ENCODE data around the gene FERMT3.

FERMT3 gene

DNA sequence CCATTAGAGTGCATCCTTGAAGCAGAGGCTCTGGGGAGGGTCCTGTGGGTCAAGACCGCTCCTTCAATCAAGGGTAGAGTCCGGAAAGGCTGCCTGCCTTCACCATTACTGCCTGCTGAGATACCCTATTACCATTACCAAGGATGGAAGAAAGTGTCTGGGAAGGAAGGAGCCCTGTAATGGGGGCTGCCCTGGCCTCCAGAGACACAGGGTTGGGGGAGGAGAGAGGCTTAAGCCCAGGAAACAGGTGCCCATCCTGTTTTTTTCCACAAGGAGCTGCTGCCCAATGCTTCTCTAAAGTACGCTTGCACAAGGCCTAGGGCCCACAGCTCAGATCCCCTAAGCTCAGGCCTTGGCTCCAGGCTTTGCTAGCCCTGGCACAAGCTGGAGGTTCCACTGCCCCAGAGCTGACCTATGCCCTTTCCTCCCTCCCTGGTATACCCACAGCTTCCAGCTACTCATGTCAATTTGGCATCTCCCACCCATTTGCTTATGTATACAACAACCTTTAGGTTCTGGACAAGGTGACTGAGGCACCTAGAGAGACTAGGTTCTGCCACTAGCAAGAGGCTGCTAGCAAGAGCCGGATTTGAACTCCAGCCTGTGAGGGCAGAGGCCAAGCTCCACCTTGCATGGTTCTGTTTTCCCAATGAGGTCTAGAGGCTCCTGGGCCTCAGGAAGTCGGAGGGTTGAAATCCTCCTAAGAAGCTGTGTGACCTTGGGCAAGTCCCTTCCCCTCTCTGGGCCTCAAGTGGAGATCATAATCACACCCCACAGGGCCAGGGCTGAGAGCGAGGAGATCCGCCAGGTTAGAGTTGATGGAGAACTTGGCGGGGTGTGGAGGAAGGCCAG is 43.3 kb downstream of the FERMT3 start:
- DNase-seq (ENCODE audit: low read depth): no peak

GRCh38 chr11:64250415-64251015 is 44.0 kb downstream of the FERMT3 start:
- DNase-seq (ENCODE audit: low read depth): no peak

GRCh38 chr11:64251016-64251752 is 44.7 kb downstream of the FERMT3 start, which contains the start of gene PLCB3:
PLCB3 (plus strand) TSS chr11:64251530; CDS start chr11:64251650, 120 bp downstream.
- no peak for DNase-seq (ENCODE audit: low read depth)

DNA sequence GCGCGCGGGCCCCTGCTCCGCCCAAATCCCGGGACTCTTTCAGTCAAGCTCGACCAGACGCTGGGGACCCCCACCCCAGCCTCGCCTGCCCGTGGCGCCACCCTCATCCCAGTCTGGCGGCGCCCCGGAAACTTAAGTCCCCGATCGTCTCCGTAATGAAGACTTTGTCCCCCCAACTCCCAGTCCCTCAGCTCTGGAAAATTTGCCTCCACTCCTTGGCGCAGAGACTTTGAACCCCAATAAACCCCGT is 45.2 kb downstream of the FERMT3 start:
- no peak for DNase-seq (ENCODE audit: low read depth)

DNA sequence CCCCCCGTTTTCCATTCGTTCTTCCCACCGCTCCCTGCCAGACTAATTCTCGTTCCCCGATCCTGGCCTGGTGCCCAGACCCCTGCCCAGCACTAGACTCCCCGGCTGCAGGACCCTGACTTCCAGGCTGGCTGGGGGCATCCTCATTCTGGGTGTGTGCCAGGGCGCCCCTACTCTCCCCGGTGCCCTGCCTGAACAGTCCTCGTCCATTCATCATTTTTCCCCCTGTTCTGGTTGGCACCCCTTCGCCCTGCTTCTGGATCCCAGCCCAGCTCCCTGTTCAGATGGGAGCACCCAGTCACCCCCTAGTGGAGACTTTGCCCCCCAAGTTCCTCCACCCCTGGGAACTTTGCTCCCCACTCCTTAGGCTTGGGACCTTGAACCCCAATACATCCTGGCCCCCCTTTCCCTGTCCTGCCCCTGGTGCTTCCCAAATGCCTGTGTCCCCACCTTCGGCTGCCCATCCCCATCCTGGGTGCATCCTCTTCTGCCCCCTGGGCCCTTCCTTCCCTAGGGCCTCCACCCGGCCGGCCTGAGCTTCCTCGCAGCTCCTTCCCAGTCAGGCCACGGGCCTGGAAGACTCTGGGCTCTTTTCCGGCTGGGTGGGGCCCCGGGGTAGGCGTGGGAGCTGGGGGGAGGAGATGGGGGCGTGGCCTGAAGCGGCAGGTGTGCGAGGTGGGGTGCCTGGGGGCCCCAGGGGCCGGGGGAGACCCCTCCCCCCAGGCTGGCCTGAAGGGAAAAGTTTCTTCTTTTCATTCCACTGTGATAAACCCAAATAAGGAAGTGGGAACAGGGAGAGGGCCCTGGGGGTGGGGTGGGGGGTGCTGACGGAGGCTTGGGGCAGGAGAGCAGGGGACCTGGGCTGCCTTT is 45.7 kb downstream of the FERMT3 start:
- DNase-seq (ENCODE audit: low read depth): no peak

- no peak for DNase-seq (ENCODE audit: low read depth)
Measured at GRCh38 chr11:64253043-64253442, 46.5 kb downstream of the FERMT3 start.

DNA sequence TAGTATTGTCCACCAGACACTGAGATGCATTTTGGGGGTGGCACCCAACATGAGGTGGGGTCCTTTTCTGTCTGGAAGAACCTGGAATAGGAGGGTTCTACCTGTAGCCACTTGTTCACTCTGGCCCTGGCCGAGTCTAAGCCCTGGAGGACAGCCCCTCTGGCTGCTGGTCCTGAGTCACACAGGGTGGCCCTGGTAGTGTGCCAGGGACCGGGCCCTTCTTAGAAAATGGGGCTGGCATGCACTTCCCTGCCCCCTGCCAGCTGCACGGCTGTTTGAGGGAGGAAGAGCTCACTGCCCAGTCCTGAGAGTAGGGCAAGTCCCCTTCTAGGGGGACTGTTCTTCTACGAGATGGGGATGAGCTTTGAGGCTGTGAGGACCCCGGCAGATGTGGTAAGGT is 47.0 kb downstream of the FERMT3 start:
- no peak for DNase-seq (ENCODE audit: low read depth)

DNA sequence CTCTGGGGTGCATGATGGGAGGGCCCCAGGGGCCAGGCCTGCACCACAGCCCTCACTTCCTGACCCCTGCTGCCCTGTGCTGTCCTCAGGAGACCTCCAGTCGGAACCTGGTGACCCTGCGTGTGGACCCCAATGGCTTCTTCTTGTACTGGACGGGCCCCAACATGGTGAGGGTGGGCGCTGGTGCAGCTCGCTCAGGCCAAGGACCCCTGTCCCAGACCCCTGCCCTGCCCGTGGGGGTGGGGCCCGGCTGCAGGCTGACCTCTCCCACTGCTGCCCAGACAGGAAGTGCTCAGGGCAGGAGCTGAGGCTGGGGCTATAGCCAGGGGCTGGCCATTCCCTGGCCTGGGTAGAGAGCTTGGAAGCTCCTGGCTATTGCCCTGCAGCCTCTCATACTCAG is 47.8 kb downstream of the FERMT3 start:
- DNase-seq (ENCODE audit: low read depth): no peak

DNA sequence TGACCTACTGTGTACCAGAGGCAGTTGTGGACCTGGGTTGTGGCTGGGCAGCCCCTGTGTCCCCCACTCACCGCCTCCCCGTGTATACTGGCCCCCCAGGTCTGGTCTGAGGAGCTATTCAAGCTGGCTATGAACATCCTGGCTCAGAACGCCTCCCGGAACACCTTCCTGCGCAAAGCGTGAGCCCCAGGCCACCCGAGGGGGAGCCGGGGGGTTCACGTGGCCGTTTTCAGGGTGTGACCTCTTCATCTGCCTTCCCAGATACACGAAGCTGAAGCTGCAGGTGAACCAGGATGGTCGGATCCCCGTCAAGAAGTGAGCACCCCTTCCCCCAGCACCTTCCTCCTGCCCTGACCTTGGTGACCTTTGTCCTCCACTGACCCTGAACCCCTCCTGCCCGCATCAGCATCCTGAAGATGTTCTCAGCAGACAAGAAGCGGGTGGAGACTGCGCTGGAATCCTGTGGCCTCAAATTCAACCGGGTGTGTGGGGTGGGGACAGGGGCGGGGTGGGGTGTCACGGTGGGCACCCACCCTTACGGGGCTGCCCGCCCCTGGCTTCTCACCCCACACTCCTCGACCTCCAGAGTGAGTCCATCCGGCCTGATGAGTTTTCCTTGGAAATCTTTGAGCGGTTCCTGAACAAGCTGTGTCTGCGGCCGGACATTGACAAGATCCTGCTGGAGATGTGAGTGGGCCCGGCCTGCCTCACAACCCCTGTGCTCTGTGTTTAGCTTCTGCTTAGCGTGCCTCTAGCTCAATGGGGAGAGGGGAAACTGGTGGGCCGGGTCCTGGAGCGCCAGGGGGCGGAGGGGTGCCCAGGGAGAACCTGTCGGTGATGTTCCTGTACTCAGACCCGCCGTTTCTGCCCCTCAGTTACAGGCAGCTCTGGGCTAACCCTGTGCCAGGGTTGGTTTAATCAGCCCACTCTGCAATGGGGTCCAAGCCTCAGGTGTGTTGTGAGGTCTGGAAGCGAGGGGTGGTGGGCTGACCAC is 48.9 kb downstream of the FERMT3 start:
- no peak for DNase-seq (ENCODE audit: low read depth)

DNA sequence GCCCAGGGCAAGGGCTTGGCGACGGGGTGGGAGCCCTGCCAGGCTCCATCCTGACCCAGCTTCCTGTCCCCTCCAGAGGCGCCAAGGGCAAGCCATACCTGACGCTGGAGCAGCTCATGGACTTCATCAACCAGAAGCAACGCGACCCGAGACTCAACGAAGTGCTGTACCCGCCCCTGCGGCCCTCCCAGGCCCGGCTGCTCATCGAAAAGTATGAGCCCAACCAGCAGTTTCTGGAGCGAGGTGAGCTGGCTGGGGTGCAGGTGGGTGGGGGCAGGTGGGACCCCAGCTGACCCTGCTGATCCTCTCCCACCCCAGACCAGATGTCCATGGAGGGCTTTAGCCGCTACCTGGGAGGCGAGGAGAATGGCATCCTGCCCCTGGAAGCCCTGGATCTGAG is 49.8 kb downstream of the FERMT3 start:
- no peak for DNase-seq (ENCODE audit: low read depth)

GRCh38 chr11:64258356-64258755 is 51.8 kb downstream of the FERMT3 start:
- no peak for DNase-seq (ENCODE audit: low read depth)

DNA sequence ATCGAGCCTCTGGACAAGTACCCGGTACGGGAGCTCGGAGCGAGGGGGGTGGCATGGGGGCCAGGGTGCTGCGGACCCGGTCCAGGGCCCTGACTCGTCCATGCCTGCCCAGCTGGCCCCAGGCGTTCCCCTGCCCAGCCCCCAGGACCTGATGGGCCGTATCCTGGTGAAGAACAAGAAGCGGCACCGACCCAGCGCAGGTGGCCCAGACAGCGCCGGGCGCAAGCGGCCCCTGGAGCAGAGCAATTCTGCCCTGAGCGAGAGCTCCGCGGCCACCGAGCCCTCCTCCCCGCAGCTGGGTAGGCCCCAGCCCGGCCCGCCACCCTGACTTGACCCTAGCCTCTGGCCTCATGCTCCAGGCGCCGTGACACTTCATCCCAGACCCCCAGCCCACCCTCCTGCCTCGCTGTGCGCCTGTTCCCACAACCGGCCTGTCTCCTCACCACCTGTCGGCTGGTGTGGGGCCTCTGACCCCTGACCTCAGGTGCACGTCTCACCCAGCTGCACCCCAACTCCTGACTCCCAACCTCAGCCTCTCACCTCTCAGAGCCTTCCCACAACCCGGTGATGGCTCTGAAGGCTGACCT is 52.5 kb downstream of the FERMT3 start:
- no peak for DNase-seq (ENCODE audit: low read depth)

- no peak for DNase-seq (ENCODE audit: low read depth)
Measured at GRCh38 chr11:64259533-64260067, 53.1 kb downstream of the FERMT3 start.

- no peak for DNase-seq (ENCODE audit: low read depth)
Measured at GRCh38 chr11:64260147-64260708, 53.7 kb downstream of the FERMT3 start.

GRCh38 chr11:64261556-64262080 is 55.1 kb downstream of the FERMT3 start:
- no peak for DNase-seq (ENCODE audit: low read depth)

GRCh38 chr11:64262271-64263002 is 55.9 kb downstream of the FERMT3 start:
- no peak for DNase-seq (ENCODE audit: low read depth)

DNA sequence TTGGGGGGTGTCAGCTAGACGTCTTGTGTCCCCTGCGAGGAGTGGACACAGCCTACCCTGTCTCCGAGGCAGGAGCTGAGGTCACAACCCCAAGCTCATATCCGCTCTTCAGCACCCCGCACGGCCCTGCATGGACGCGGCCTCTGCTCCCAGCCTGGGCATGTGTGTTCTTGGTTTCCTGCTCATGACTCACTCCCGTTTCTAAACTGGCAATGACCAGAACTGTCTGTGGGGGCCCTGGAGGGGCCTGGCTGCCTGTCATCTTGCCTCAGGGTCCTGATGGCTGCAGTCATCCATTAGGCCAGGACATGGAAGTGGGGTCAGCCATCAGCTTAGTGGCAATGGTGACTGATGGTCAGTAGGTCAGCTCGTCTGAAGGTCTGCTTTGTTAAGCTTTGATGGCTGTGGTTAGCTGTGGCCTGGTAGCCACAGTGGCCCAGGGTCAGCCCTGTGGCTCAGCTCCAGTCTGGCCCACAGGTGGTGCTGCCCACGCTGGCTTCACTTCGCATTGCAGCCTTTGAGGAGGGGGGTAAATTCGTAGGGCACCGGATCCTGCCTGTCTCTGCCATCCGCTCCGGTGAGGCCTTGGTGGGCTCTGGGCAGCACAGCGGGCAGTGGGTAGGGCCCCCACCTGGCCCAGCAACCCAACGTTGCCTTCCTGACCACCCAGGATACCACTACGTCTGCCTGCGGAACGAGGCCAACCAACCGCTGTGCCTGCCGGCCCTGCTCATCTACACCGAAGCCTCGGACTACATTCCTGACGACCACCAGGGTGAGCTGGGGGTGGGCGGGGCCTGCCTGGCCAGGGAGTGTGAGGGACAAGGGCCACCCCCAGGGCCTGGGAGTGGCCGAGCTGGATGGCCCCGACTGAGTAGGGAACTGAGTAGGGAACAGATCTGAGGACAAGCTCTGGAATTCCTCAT is 56.8 kb downstream of the FERMT3 start:
- no peak for DNase-seq (ENCODE audit: low read depth)

GRCh38 chr11:64263947-64264317 is 57.4 kb downstream of the FERMT3 start:
- no peak for DNase-seq (ENCODE audit: low read depth)
